Neural cell (in vitro differentiated cells): Measurements from ENCODE around the gene CEP162. TPM values are rescaled to one million over a fixed set of nuclear protein-coding genes. Genes with fewer than 3 reads are reported as not detected.
"Not testable (repeated sequence)": the region's sequence is repeated elsewhere in the genome, so short reads cannot be mapped to it uniquely, and the experiment has no call there.

Experiments
- H2AFZ ChIP-seq: fragments of 200-600, 300-800 bp; sonication (generic), shearing (Covaris generic); 2 replicates; pipeline ENCODE4 v1.6.0; 2014; ENCODE audit warnings: low read depth, mild to moderate bottlenecking, antibody characterized with exemption, low read length, moderate library complexity
- H3F3A ChIP-seq: fragments of 200-600 bp; shearing (Covaris generic); 2 replicates; pipeline ENCODE4 v1.6.1; 2016; ENCODE audit warnings: mild to moderate bottlenecking, moderate library complexity, mixed read lengths, antibody characterized with exemption, low read length; ENCODE audit not compliant: insufficient read depth, poor library complexity, severe bottlenecking
- H3K27ac ChIP-seq: fragments of 200-600, 300-800 bp; sonication (generic), shearing (Covaris generic); 2 replicates; pipeline ENCODE4 v1.5.1; 2014; ENCODE audit warnings: mild to moderate bottlenecking, low read length, moderate library complexity
- H3K27me3 ChIP-seq: fragments of 300-800, 200-600 bp; sonication (generic), shearing (Covaris generic); 2 replicates; pipeline ENCODE4 v1.6.0; 2014; ENCODE audit warnings: mild to moderate bottlenecking, low read depth, low read length, moderate library complexity; ENCODE audit not compliant: insufficient read depth
- H3K36me3 ChIP-seq: fragments of 300-800, 200-600 bp; sonication (generic), shearing (Covaris generic); 2 replicates; pipeline ENCODE4 v1.5.1; 2014; ENCODE audit warnings: mild to moderate bottlenecking, antibody characterized with exemption, low read length, moderate library complexity; ENCODE audit not compliant: insufficient read depth
- H3K4me2 ChIP-seq: fragments of 300-800, 200-600 bp; sonication (generic), shearing (Covaris generic); 2 replicates; pipeline ENCODE4 v1.6.0; 2014; ENCODE audit warnings: mild to moderate bottlenecking, low read length
- H3K4me3 ChIP-seq: fragments of 300-800, 200-600 bp; sonication (generic), shearing (Covaris generic); 2 replicates; pipeline ENCODE4 v1.5.1; 2014; ENCODE audit warnings: mild to moderate bottlenecking, low read length, moderate library complexity
- H3K79me2 ChIP-seq: fragments of 200-600 bp; shearing (Covaris generic); replicated peaks from 2 replicates; pipeline ENCODE4 v1.6.0; 2014; ENCODE audit warnings: mild to moderate bottlenecking, low read length, moderate library complexity; ENCODE audit not compliant: insufficient read depth
- H3K9ac ChIP-seq: fragments of 300-800, 200-600 bp; sonication (generic), shearing (Covaris generic); 2 replicates; pipeline ENCODE4 v1.6.1; 2016; ENCODE audit warnings: mild to moderate bottlenecking, low read length, mixed read lengths
- H3K9me2 ChIP-seq: fragments of 200-600 bp; shearing (Covaris generic); 2 replicates; pipeline ENCODE4 v1.6.1; 2016; ENCODE audit warnings: mild to moderate bottlenecking, low read length, mixed read lengths; ENCODE audit not compliant: insufficient read depth
- H3K9me3 ChIP-seq: fragments of 200-600, 300-800 bp; sonication (generic), shearing (Covaris generic); 2 replicates; pipeline ENCODE4 v1.6.1; 2016; ENCODE audit warnings: mild to moderate bottlenecking, mixed run types, low read length, moderate library complexity, mixed read lengths
- H4K20me1 ChIP-seq: fragments of 200-600 bp; shearing (Covaris generic); 2 replicates; pipeline ENCODE4 v1.6.1; 2016; ENCODE audit warnings: mild to moderate bottlenecking, mixed run types; ENCODE audit not compliant: insufficient read depth
- CTCF ChIP-seq: fragments of 450-650 bp; IDR thresholded peaks from 2 replicates; pipeline ENCODE4 v1.5.1; 2014; ENCODE audit warnings: antibody characterized with exemption, mild to moderate bottlenecking, moderate library complexity; ENCODE audit not compliant: poor library complexity, severe bottlenecking
- EP300 ChIP-seq: fragments of 450-650 bp; conservative IDR thresholded peaks from 2 replicates; pipeline ENCODE4 v1.6.1; 2014; ENCODE audit warnings: antibody characterized with exemption, mild to moderate bottlenecking, moderate library complexity; ENCODE audit not compliant: poor library complexity, severe bottlenecking
- EZH2 ChIP-seq: fragments of 200-600, 300-800 bp; shearing (Covaris generic), sonication (generic); IDR thresholded peaks from 2 replicates; pipeline ENCODE4 v1.6.1; 2014; ENCODE audit warnings: antibody characterized with exemption, low read length, borderline replicate concordance, mild to moderate bottlenecking; ENCODE audit not compliant: insufficient read depth, poor library complexity, severe bottlenecking
- MXI1 ChIP-seq: fragments of 450-650 bp; conservative IDR thresholded peaks from 2 replicates; pipeline ENCODE4 v1.6.1; 2014; ENCODE audit warnings: antibody characterized with exemption, mild to moderate bottlenecking; ENCODE audit not compliant: poor library complexity, severe bottlenecking
- POLR2AphosphoS5 ChIP-seq: IDR thresholded peaks from 2 replicates; pipeline ENCODE4 v1.6.1; 2012
- RAD21 ChIP-seq: fragments of 450-650 bp; conservative IDR thresholded peaks from 2 replicates; pipeline ENCODE4 v1.6.1; 2014; ENCODE audit warnings: antibody characterized with exemption, mild to moderate bottlenecking, moderate library complexity
- REST ChIP-seq: IDR thresholded peaks from 2 replicates; pipeline ENCODE4 v1.6.1; 2012; ENCODE audit warnings: borderline replicate concordance
- SMC3 ChIP-seq: fragments of 450-650 bp; conservative IDR thresholded peaks from 2 replicates; pipeline ENCODE4 v1.6.1; 2014; ENCODE audit warnings: antibody characterized with exemption, mild to moderate bottlenecking, moderate library complexity; ENCODE audit not compliant: poor library complexity
- TAF1 ChIP-seq: IDR thresholded peaks from 2 replicates; pipeline ENCODE4 v1.6.1; 2012; ENCODE audit warnings: low read depth
- polyA plus RNA-seq: library from polyadenylated mRNA; depleted of rRNA; stranded (reverse); fragments of >200 nt; gene quantifications from 2 replicates; pipeline ENCODE4 v1.2.3, GENCODE V29; 2014

The CEP162 gene
- polyA plus RNA-seq, 1 donor from 2014 or later = 19.3 TPM

- no peaks in the 10 kb centered on the region for H3K27me3 ChIP-seq
- H3K36me3 ChIP-seq = no peaks in the 10 kb centered on the region
- H3K9ac ChIP-seq = no peak overlapping the region
- H3F3A ChIP-seq = no peaks in the 10 kb centered on the region
- H3K9me2 ChIP-seq = no peaks in the 10 kb centered on the region
- H3K4me2 ChIP-seq = no peak overlapping the region
- no peaks in the 10 kb centered on the region for H3K9me3 ChIP-seq
- no peak overlapping the region for H3K27ac ChIP-seq
- no peak overlapping the region for H2AFZ ChIP-seq
- no peaks in the 10 kb centered on the region for H3K79me2 ChIP-seq
- TF ChIP-seq POLR2AphosphoS5 = no peak
- TF ChIP-seq SMC3 = no peak
- TF ChIP-seq MXI1 = no peak
- TF ChIP-seq REST = no peak
- TF ChIP-seq RAD21 = no peak
- no peak for TF ChIP-seq TAF1
- TF ChIP-seq EZH2 = no peak
- no peak for TF ChIP-seq CTCF
- TF ChIP-seq EP300 = no peak
- H4K20me1 ChIP-seq = no peaks in the 10 kb centered on the region
- H3K4me3 ChIP-seq = no peak overlapping the region
These were observed 119.9 kb downstream of the CEP162 start for GRCh38 chr6:84107495-84107894.

GRCh38 chr6:84105215-84105924 lies 122.1 kb downstream of the CEP162 start:
- H3K9me3 ChIP-seq, H2AFZ ChIP-seq, H3K4me2 ChIP-seq, H3K9ac ChIP-seq, H4K20me1 ChIP-seq, H3K27ac ChIP-seq, H3K4me3 ChIP-seq, H3K27me3 ChIP-seq, H3K79me2 ChIP-seq, H3F3A ChIP-seq, H3K36me3 ChIP-seq, H3K9me2 ChIP-seq: not testable (repeated sequence)

GRCh38 chr6:84103029-84103428 lies 124.4 kb downstream of the CEP162 start:
- Histone ChIP-seq H3K9me2 (no peaks in the 10 kb centered on the region), H3K27ac (no peak overlapping the region), H3F3A (no peaks in the 10 kb centered on the region)

More at GRCh38 chr6:84103029-84103428, 124.4 kb downstream of the CEP162 start:
- Histone ChIP-seq H3K36me3 (no peaks in the 10 kb centered on the region), H3K4me3 (no peak overlapping the region), H3K27me3 (no peaks in the 10 kb centered on the region), H3K4me2 (no peak overlapping the region), H2AFZ (no peak overlapping the region), H3K9ac (no peak overlapping the region), H3K79me2 (no peaks in the 10 kb centered on the region), H4K20me1 (no peaks in the 10 kb centered on the region), H3K9me3 (no peaks in the 10 kb centered on the region)
- TF ChIP-seq POLR2AphosphoS5 = no peak
- no peak for TF ChIP-seq RAD21
- TF ChIP-seq EZH2 = no peak
